HEK293 (cell line): Measurements from ENCODE around the gene TMEM62.

Experiments used
- KLF16 ChIP-seq: fragments of 450-650 bp; formaldehyde crosslinking; IDR thresholded peaks from 2 replicates; pipeline ENCODE4 v1.5.1; 2017; ENCODE audit warnings: missing biosample characterization, missing genetic modification characterization
- TCF7L2 ChIP-seq: IDR thresholded peaks from 2 replicates; pipeline ENCODE4 v1.6.1; 2011; ENCODE audit warnings: low read depth, mild to moderate bottlenecking, inconsistent platforms, low read length, moderate library complexity, borderline replicate concordance
- YY1 ChIP-seq: fragments of 450-650 bp; formaldehyde crosslinking; IDR thresholded peaks from 2 replicates; pipeline ENCODE4 v1.5.1; 2018; ENCODE audit warnings: missing biosample characterization, missing genetic modification characterization
- ZNF155 ChIP-seq: fragments of 450-650 bp; formaldehyde crosslinking; IDR thresholded peaks from 2 replicates; pipeline ENCODE4 v1.5.1; 2016; ENCODE audit warnings: missing biosample characterization, missing genetic modification characterization
- ZNF174 ChIP-seq: fragments of 450-650 bp; formaldehyde crosslinking; IDR thresholded peaks from 2 replicates; pipeline ENCODE4 v1.5.0; 2017; ENCODE audit warnings: missing biosample characterization, mild to moderate bottlenecking, missing genetic modification characterization
- ZNF19 ChIP-seq: fragments of 450-650 bp; formaldehyde crosslinking; IDR thresholded peaks from 2 replicates; pipeline ENCODE4; 2016; ENCODE audit warnings: missing biosample characterization, missing genetic modification characterization, low read depth
- ZNF274 ChIP-seq, 2 experiments: fragments of 200-500 bp in 1 of 2; fragments of 450-650 bp in 1 of 2; sonication (Bioruptor generic) in 1 of 2; formaldehyde crosslinking in 1 of 2; IDR thresholded peaks; 2 replicates each; pipeline versions ENCODE4 v1.5.1 to v1.6.1; 2014 to 2016; ENCODE audit warnings: borderline replicate concordance in 1 of 2, inconsistent platforms in 1 of 2, low read length in 1 of 2, missing biosample characterization in 1 of 2, missing genetic modification characterization in 1 of 2
- ZNF404 ChIP-seq: fragments of 450-650 bp; formaldehyde crosslinking; IDR thresholded peaks from 2 replicates; pipeline ENCODE4 v1.5.1; 2017; ENCODE audit warnings: missing biosample characterization, missing genetic modification characterization
- ZNF830 ChIP-seq: fragments of 450-650 bp; IDR thresholded peaks from 2 replicates; pipeline ENCODE4 v1.5.0; 2018; ENCODE audit warnings: missing biosample characterization, missing genetic modification characterization, low read depth, mild to moderate bottlenecking, moderate library complexity
- TF ChIP-seq, protein P1 (sequence below): fragments of 450-650 bp; formaldehyde crosslinking; IDR thresholded peaks from 2 replicates; pipeline ENCODE4 v1.5.1; 2016; ENCODE audit warnings: missing biosample characterization, missing genetic modification characterization
- TF ChIP-seq, protein P2 (sequence below): fragments of 450-650 bp; formaldehyde crosslinking; IDR thresholded peaks from 2 replicates; pipeline ENCODE4 v1.5.1; 2016; ENCODE audit warnings: missing biosample characterization, missing genetic modification characterization
- TF ChIP-seq, protein P3 (sequence below): fragments of 450-650 bp; formaldehyde crosslinking; IDR thresholded peaks from 2 replicates; pipeline ENCODE4 v1.5.1; 2016; ENCODE audit warnings: missing biosample characterization, missing genetic modification characterization, borderline replicate concordance
- TF ChIP-seq, protein P4 (sequence below): fragments of 450-650 bp; formaldehyde crosslinking; IDR thresholded peaks from 2 replicates; pipeline ENCODE4 v1.5.1; 2016; ENCODE audit warnings: missing biosample characterization, missing genetic modification characterization, borderline replicate concordance
- TF ChIP-seq, protein P5 (sequence below): fragments of 450-650 bp; formaldehyde crosslinking; IDR thresholded peaks from 2 replicates; pipeline ENCODE4 v1.5.1; 2016; ENCODE audit warnings: missing biosample characterization, missing genetic modification characterization

DNA sequence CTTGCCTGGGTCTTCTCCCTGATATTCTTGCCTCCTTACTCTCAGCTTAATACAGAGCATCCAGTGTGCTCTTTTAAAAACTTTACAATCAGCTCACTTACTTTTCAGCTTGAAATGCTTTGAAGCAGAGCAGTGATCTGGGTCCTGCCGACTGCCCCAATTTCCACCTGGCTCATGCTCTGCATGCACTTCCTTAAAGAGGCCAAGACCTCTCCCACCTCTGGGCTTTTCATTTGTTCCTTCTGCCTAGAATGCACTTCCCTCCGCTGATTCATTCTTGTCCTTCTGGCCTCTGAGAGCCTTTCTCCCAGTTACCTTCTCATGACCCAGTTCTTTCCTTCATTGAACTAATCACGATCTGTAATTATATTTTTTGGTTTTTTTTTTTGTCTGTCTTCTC lies 49.9 kb downstream of the TMEM62 start:
- TF ChIP-seq, protein P1, sequence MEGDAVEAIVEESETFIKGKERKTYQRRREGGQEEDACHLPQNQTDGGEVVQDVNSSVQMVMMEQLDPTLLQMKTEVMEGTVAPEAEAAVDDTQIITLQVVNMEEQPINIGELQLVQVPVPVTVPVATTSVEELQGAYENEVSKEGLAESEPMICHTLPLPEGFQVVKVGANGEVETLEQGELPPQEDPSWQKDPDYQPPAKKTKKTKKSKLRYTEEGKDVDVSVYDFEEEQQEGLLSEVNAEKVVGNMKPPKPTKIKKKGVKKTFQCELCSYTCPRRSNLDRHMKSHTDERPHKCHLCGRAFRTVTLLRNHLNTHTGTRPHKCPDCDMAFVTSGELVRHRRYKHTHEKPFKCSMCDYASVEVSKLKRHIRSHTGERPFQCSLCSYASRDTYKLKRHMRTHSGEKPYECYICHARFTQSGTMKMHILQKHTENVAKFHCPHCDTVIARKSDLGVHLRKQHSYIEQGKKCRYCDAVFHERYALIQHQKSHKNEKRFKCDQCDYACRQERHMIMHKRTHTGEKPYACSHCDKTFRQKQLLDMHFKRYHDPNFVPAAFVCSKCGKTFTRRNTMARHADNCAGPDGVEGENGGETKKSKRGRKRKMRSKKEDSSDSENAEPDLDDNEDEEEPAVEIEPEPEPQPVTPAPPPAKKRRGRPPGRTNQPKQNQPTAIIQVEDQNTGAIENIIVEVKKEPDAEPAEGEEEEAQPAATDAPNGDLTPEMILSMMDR (tag by site-specific recombination) = no peak
- TF ChIP-seq ZNF155 (tag by site-specific recombination) = no peak
- TF ChIP-seq ZNF830 (tag by site-specific recombination) = no peak
- TF ChIP-seq, protein P2, sequence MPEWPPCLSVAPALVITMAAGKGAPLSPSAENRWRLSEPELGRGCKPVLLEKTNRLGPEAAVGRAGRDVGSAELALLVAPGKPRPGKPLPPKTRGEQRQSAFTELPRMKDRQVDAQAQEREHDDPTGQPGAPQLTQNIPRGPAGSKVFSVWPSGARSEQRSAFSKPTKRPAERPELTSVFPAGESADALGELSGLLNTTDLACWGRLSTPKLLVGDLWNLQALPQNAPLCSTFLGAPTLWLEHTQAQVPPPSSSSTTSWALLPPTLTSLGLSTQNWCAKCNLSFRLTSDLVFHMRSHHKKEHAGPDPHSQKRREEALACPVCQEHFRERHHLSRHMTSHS (tag by site-specific recombination) = no peak
- no peak for TF ChIP-seq YY1 (tag by site-specific recombination)
- no peak for TF ChIP-seq ZNF404 (tag by site-specific recombination)
- no peak for TF ChIP-seq ZNF174 (tag by site-specific recombination)
- TF ChIP-seq ZNF19 = no peak
- no peak for TF ChIP-seq ZNF274 (IDR thresholded peaks at IDR 0.05; ENCODE audit: low read length)
- no peak for TF ChIP-seq ZNF274 (tag by site-specific recombination; IDR thresholded peaks at IDR 0.05; ENCODE audit: borderline replicate concordance)
- TF ChIP-seq TCF7L2 = no peak
- TF ChIP-seq, protein P3, sequence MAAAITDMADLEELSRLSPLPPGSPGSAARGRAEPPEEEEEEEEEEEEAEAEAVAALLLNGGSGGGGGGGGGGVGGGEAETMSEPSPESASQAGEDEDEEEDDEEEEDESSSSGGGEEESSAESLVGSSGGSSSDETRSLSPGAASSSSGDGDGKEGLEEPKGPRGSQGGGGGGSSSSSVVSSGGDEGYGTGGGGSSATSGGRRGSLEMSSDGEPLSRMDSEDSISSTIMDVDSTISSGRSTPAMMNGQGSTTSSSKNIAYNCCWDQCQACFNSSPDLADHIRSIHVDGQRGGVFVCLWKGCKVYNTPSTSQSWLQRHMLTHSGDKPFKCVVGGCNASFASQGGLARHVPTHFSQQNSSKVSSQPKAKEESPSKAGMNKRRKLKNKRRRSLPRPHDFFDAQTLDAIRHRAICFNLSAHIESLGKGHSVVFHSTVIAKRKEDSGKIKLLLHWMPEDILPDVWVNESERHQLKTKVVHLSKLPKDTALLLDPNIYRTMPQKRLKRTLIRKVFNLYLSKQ (tag by site-specific recombination) = no peak
- TF ChIP-seq, protein P4, sequence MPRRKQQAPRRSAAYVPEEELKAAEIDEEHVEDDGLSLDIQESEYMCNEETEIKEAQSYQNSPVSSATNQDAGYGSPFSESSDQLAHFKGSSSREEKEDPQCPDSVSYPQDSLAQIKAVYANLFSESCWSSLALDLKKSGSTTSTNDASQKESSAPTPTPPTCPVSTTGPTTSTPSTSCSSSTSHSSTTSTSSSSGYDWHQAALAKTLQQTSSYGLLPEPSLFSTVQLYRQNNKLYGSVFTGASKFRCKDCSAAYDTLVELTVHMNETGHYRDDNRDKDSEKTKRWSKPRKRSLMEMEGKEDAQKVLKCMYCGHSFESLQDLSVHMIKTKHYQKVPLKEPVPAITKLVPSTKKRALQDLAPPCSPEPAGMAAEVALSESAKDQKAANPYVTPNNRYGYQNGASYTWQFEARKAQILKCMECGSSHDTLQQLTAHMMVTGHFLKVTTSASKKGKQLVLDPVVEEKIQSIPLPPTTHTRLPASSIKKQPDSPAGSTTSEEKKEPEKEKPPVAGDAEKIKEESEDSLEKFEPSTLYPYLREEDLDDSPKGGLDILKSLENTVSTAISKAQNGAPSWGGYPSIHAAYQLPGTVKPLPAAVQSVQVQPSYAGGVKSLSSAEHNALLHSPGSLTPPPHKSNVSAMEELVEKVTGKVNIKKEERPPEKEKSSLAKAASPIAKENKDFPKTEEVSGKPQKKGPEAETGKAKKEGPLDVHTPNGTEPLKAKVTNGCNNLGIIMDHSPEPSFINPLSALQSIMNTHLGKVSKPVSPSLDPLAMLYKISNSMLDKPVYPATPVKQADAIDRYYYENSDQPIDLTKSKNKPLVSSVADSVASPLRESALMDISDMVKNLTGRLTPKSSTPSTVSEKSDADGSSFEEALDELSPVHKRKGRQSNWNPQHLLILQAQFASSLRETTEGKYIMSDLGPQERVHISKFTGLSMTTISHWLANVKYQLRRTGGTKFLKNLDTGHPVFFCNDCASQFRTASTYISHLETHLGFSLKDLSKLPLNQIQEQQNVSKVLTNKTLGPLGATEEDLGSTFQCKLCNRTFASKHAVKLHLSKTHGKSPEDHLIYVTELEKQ (tag by site-specific recombination) = no peak
- no peak for TF ChIP-seq KLF16 (tag by site-specific recombination)
- TF ChIP-seq, protein P5, sequence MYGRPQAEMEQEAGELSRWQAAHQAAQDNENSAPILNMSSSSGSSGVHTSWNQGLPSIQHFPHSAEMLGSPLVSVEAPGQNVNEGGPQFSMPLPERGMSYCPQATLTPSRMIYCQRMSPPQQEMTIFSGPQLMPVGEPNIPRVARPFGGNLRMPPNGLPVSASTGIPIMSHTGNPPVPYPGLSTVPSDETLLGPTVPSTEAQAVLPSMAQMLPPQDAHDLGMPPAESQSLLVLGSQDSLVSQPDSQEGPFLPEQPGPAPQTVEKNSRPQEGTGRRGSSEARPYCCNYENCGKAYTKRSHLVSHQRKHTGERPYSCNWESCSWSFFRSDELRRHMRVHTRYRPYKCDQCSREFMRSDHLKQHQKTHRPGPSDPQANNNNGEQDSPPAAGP (tag by site-specific recombination) = no peak
